Bone marrow (tissue), 2 donors: ENCODE measurements around the gene PCDHGB4.
"Not testable (repeated sequence)": the region's sequence is repeated elsewhere in the genome, so short reads cannot be mapped to it uniquely, and the experiment has no call there.

ENCODE experiments used
- DNase-seq, 2 donors: peaks; one replicate each; lab custom pipeline; 2025; lab: John Stamatoyannopoulos, UW

PCDHGB4 gene

GRCh38 chr5:141387557-141388311 lies at the start of gene PCDHGB4:
TSS of gene PCDHGB4 (plus strand) at chr5:141387698. CDS start at chr5:141387885, 187 bp downstream.
- not testable (repeated sequence) for DNase-seq

GRCh38 chr5:141338538-141339306 lies 48.8 kb upstream of the PCDHGB4 start, which contains the start of gene PCDHGA2:
TSS of gene PCDHGA2 (plus strand) at chr5:141338760.
- DNase-seq: no peak

GRCh38 chr5:141340781-141341354 lies 46.6 kb upstream of the PCDHGB4 start:
- not testable (repeated sequence) for DNase-seq

GRCh38 chr5:141342773-141343172 lies 44.7 kb upstream of the PCDHGB4 start:
- no peak for DNase-seq

- DNase-seq: no peak
Measured at GRCh38 chr5:141343242-141343952, 44.1 kb upstream of the PCDHGB4 start, which contains the start of gene PCDHGA3. TSS of gene PCDHGA3 (plus strand) at chr5:141343829. CDS start at chr5:141344034, 205 bp downstream.

- DNase-seq: no peak
Measured at GRCh38 chr5:141343953-141344463, 43.5 kb upstream of the PCDHGB4 start.

- no peak for DNase-seq
Measured at GRCh38 chr5:141345327-141345726, 42.2 kb upstream of the PCDHGB4 start.

GRCh38 chr5:141346017-141346416 lies 41.5 kb upstream of the PCDHGB4 start:
- DNase-seq: not testable (repeated sequence)

- DNase-seq: peak in 1 of 2 donors; percentile 14
Measured at GRCh38 chr5:141349917-141350619, 37.4 kb upstream of the PCDHGB4 start, which contains the start of gene PCDHGB1. TSS of gene PCDHGB1 (plus strand) at chr5:141350099. CDS start at chr5:141350261, 162 bp downstream.

GRCh38 chr5:141351591-141351990 lies 35.9 kb upstream of the PCDHGB4 start:
- no peak for DNase-seq

GRCh38 chr5:141354900-141355469 lies 32.5 kb upstream of the PCDHGB4 start, which contains the start of gene PCDHGA4:
TSS of gene PCDHGA4 (plus strand) at chr5:141355021. CDS start at chr5:141355108, 87 bp downstream.
- no peak for DNase-seq

- DNase-seq: no peak
Measured at GRCh38 chr5:141355641-141356040, 31.9 kb upstream of the PCDHGB4 start.

GRCh38 chr5:141356133-141356532 lies 31.4 kb upstream of the PCDHGB4 start:
- DNase-seq: no peak

- DNase-seq: no peak
Measured at GRCh38 chr5:141356950-141357349, 30.5 kb upstream of the PCDHGB4 start.

- peak in 1 of 2 donors; percentile 78 for DNase-seq
Measured at GRCh38 chr5:141359790-141360426, 27.6 kb upstream of the PCDHGB4 start, which contains the start of gene PCDHGB2. TSS of gene PCDHGB2 (plus strand) at chr5:141359994. CDS start at chr5:141360136, 142 bp downstream.

GRCh38 chr5:141360685-141361084 lies 26.8 kb upstream of the PCDHGB4 start:
- DNase-seq: no peak

- no peak for DNase-seq
Measured at GRCh38 chr5:141362719-141363118, 24.8 kb upstream of the PCDHGB4 start.

- DNase-seq: no peak
Measured at GRCh38 chr5:141363952-141364660, 23.4 kb upstream of the PCDHGB4 start, which contains the start of gene PCDHGA5. TSS of gene PCDHGA5 (plus strand) at chr5:141364162. CDS start at chr5:141364331, 169 bp downstream.
